HG02970 (cell line): Measurements from ENCODE around the gene CTNNA3.

Experiments
- ATAC-seq: cut with Tn5 transposase; IDR thresholded peaks from one replicate; pipeline ENCODE4 v1.9.1; 2021; ENCODE audit warnings: mild to moderate bottlenecking, moderate library complexity, moderate number of reproducible peaks; ENCODE audit not compliant: unreplicated experiment, low FRiP score

CTNNA3 gene

GRCh38 chr10:67386260-67386659, 309.7 kb downstream of the CTNNA3 start:
- ATAC-seq = no peak

DNA sequence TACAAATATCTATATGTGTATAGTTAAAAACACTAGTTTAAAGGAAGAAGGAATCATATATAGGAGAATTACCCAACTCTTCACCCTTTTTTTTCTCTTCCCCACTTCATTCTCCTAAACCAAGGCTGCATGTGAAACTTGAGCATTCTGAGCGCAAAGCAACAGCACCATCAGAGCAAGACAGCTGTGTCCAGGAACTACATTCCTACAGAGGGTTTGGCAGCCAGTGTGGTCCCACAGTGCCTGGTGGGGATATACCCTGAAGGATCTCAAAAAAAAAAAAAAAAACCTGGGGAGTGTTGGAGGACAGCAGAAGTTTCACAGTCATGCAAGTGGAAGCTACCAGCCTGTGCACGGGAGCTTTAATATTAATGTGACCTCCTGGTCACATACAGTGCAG, 310.4 kb downstream of the CTNNA3 start:
- ATAC-seq = no peak

DNA sequence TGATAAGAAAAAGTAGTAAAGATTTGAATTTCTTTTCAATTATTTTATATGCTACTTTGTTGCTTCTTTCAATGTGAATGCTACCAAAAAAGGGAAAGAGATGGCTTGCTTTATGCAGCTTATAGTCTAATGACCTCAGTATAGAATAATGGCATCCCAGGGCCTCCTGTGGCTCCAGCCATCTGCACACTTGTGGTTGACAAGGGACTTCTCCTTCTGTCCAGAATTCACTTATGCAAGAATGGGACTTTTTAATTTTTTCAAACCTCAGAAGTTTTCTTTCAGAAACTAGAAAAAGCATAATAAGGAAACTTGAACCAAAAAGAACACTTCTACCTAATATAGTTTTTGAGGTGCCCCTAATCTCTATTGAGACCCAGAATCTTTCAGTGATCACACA, 310.9 kb downstream of the CTNNA3 start:
- ATAC-seq = no peak

- no peak for ATAC-seq
These were observed 364.7 kb downstream of the CTNNA3 start for GRCh38 chr10:67331121-67331910.

DNA sequence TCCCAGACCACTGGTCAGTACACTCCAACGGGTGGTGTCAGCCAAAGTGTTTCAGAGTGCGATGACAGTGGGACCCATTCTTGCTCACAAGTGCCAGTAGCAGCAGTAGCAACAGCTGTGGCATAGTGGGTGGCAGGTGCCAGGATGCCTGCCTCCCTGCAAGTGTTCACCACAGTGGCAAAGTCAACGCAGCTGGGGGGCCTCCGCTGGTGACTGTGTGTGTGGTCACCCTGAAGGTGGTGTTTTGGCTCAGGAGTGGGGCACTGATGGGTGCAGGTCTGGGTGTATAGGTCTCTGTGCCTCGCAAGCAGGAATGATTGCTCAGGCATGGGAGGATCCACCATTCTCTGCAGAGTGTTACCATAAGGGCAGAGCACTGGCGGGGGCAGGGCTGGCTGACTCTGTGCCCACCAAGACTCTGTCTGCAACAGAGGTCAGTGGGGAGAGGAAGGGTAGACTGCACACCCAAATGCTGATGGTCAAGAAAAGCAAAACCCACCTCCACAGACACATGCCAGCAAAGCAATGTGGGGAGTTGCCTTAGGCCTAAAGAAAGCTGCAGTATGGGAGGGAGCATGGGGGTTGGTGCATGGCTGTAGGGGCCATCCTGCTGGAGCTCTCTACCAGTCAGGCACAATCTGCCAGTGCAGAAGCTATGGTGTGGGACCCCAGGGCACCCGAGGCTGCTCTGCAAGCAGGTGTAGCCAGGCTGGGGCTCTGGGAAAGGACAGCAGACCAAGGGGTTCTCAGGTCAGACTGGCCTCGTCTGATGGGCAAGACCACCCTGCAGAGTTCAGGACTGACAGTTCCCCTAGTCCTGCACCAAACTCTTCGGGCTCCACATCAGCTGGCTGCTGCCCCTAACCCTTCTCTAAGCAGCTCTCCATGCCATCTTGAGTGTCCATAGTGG, 368.1 kb downstream of the CTNNA3 start:
- ATAC-seq = no peak

DNA sequence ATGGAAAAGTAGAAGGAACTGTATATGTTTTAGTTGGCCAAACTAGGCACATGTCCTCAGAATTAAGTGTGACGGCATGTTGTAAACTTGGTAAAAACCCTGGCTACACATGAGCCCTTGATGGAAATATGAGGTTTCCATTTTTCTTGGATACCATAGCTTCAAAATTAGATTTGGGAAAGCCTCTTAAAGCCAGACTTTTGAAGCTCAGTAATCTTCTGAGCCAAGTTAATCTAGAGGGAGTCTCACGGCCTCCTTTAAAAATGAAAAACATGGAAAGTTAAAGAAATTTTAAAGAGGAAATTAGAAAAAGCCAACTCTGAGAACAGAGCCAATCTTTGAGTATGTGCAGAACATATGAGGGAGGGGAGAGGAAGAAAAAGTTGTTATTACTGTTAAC, 376.0 kb downstream of the CTNNA3 start:
- no peak for ATAC-seq

DNA sequence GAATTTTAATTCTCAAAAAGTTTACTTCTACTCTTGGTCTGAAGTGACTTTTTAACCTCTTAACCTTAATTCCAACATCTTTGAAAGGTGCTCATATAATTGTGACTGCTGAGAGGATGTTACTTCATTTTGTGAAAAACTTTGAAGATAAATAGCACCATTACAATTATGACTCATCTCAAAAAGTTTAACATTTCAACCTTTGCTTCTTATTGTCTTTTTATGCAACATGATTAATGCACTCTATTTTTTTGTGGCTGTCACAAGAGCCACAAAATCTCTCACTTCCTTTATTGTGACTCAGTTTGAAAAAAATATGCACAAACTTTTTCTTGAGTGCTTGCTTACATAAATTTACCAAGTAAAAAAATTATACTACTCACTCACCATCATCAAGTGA, 387.1 kb downstream of the CTNNA3 start:
- ATAC-seq = no peak

DNA sequence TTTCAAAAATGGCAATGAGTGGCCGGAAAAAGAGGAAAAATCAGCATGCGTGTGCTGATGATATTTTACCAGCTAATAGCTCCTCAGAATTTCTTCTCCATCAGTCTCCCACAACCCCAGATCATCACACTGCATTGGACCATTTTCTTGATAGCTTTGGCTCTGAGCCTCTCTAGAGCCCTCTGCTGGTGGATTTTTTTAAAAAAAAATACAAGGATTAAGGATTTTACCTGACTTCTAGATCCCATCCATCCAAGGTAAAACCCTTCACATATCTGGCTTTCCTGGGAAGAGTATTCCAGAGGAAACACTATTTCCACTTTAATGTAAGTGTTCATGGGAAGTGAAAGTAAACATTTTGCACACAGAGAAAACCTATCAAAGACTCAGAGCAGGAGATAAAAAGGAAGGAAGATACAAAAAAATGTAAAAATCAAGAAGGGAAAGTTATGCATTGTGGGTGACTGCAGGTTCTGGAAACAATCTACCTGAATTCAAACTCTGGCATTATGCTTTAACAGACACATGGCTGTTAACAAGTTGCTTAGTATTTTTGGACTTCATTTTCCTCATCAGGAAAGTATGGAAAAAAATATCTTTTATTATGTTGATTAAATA, 389.3 kb downstream of the CTNNA3 start:
- no peak for ATAC-seq

DNA sequence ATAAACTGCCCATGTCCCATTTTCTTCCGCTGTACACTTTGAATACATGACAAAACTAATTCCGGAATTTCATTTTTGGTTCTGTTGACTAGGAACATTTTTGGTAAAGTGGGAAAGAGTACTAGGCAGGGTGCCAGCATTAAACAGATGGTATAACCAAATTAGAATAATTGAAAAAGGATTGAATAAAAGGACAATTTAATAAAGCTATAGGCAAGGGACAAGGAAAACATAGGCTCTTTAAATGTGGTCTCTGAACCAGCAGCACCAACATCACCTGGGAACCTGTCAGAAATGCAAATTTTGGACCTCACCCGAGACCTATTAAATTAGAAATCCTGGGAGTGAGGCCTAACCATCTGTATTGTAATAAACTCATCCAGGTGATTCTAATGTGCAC, 393.3 kb downstream of the CTNNA3 start:
- no peak for ATAC-seq

GRCh38 chr10:67299761-67300160, 396.2 kb downstream of the CTNNA3 start:
- ATAC-seq = no peak

DNA sequence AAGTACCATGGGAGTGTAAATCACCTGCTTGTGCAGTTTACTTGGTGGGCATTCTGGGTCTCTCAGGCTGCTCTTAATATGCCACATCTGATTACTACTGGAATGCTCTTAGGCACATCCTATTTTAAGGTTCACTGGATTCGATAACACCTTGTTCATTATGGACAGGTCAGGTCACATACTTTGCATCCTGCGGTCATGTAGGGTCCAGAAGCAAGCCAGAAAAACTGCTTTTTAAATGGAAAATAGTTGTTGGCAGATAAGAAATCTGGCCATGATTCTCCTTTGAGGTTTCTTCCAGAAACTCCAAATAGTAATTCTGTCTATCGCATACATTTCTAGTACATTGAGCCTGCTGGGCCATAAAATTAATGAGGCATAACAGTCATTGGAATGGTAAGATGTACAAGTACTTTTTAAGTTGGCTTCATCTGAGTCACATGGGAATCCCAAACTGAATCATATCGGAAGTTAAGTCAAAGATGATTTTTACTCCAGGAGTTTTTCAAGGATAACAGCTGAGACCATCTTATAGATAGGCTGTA, 398.3 kb downstream of the CTNNA3 start:
- ATAC-seq = no peak

DNA sequence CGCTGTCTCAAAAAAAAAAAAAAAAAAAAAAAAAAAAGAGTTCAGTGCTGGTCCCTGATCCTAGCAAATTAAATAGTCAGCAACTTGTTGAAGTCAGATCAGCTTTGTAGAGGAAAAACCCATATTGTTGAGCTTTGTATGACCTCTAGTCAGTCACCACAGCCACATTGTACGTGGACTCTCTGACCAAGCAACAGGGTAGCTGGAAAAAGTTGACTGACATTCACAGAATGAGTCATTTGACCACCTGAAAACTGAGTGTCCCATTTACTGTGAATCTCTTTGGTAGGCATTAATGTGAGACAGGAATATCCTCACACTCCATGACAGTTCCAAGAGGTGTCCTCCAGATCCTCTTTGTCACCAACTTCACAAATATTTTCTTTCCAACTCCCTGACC, 399.1 kb downstream of the CTNNA3 start:
- no peak for ATAC-seq

DNA sequence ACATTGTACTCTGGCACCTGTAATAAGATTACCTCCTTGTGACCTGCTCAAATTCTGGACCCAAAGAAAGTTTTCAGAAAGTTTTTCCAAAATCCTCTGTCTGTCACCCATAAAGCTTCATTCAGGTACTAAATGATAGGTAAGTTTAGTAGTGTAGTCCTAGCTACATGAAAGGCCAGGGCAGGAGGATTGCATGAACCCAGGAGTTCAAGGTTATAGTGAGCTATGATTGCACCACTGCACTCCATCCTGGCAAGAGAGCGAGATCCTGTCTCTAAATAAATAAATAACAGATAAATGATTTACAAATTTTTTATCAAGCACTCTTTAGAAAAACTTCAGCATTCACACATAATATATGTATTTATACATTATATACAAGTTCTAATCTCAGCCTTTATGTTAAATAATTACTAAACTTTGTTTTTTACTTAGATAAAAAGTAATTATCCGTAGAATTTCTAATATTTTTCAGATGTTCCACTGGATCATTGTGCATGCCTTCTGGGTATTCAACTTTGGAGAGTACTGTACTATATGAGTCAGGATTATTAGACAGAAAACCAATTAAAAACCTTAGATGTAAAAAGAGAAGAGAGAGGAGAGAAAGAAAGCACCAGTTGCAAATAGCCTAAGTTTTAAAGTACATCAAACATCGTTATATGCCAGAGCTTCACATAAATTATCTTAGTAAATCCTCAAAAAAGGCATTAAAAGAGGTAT, 407.1 kb downstream of the CTNNA3 start:
- ATAC-seq = no peak

GRCh38 chr10:67284589-67284988, 411.4 kb downstream of the CTNNA3 start:
- ATAC-seq = no peak

DNA sequence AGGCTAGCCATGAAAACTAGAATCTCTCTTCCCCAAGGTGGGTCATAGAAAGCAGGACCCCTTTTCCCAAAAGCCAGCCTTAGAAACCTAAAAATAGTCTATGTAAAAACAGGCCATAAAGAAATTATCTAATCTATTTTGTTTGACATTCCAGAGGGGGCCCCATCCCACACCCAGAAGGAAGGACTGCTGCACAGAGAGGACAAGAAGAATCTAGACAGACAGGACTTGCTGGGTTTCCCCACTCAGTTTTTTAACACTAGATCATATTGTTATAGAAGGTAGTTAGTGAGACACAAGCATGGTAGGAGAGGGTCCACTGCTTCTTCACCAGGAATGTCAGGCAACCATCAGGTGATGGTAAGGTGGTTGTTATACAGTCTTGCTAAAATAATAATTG, 413.1 kb downstream of the CTNNA3 start:
- ATAC-seq = no peak

GRCh38 chr10:67280405-67280804, 415.6 kb downstream of the CTNNA3 start:
- ATAC-seq = no peak

DNA sequence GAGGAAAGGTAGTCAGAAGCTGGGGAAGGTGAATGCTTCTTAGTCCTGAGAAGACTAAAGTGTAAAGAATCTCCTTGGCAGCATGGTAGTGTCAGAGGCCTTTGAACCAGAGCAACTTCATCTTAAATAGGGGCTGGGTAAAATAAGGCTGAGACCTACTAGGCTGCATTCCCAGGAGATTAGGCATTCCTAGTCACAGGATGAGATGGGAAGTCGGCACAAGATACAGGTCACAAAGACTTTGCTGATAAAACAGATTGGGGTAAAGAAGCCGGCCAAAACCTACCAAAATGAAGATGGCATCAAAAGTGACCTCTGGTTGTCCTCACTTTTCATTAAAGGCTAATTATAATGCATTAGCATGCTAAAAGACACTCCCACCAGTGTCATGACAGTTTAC, 418.6 kb downstream of the CTNNA3 start:
- ATAC-seq = no peak

DNA sequence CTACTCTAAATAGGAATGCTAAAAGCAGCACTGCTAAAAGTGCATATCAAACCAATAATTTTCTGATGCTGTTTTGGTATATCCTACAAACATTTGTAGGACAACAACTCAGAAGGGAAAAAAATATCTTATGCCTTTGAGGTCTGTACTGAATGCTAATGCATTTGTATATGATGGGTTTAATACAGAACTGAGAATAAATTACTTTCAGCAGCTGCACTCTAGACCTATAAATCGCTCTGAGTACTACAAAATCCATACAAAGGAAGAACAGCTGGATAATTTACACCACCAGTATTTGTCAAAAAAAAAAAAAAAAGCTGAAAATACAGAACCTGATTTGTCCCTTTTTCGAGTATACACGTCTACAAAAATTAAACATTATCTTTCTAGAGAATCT, 426.2 kb downstream of the CTNNA3 start:
- ATAC-seq = no peak

DNA sequence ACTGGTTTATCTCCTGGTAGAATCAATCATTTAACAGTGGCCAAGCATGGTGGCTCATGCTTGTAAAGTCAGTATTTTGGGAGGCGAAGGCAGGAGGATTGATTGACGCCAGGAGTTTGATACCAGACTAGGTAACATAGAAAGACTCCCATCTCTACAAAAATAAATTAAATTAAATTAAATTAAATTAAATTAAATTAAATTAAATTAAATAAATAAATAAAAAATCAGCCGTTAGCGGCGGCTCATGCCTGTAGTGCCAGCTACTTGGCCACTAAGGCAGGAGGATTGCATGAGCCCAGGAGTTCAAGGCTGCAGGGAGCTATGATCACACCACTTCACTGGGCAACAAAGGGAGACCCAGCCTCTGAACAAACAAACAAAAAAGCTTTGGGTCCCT, 427.8 kb downstream of the CTNNA3 start:
- ATAC-seq = no peak

GRCh38 chr10:67262675-67263074, 433.3 kb downstream of the CTNNA3 start:
- ATAC-seq = no peak
